B cell (primary cell): ENCODE results near the gene CCDC85A. TPM values are rescaled to one million over a fixed set of nuclear protein-coding genes. Genes with fewer than 3 reads are reported as not detected.

Source experiments
- ATAC-seq: fragments of 200-7000 bp; cut with Tn5 transposase; one replicate; pipeline ENCODE4 v1.10.0; 2021; ENCODE audit warnings: low read depth, mild to moderate bottlenecking, moderate number of reproducible peaks, moderate library complexity
- CTCF ChIA-PET: fragments of 350-600 bp; sonication (Branson Sonifier 250); formaldehyde crosslinking; loops from one replicate; lab custom pipeline; 2021; ENCODE audit warnings: antibody characterized with exemption, inconsistent platforms; lab: Charles Lee
- POLR2A ChIA-PET: fragments of 350-600 bp; sonication (Branson Sonifier 250); formaldehyde crosslinking; loops from one replicate; lab custom pipeline; 2021; ENCODE audit warnings: antibody characterized with exemption; lab: Charles Lee
- DNase-seq: peaks from one replicate; pipeline ENCODE4 v3.0.0; 2013
- H2AFZ ChIP-seq: 2 replicates; pipeline ENCODE4 v1.6.1; 2012; ENCODE audit warnings: mild to moderate bottlenecking, low read depth, low read length; ENCODE audit not compliant: insufficient read depth, poor library complexity, severe bottlenecking
- H3K27ac ChIP-seq, 2 donors: 1 replicate in 1 of 2; 2 replicates in 1 of 2; pipeline ENCODE4 v1.5.1; 2012 to 2013; ENCODE audit warnings: low read length in 2 of 2, mild to moderate bottlenecking in 2 of 2, moderate library complexity in 1 of 2
- H3K27me3 ChIP-seq, 4 experiments: fragments of 200-600 bp in 1 of 4; sonication (generic) in 1 of 4; replicated peaks in 1 of 4; 1 replicate in 2 of 4; 2 replicates in 2 of 4; pipeline versions ENCODE4 v1.6.1 to v1.7.0; 2013 to 2016; ENCODE audit warnings: low read length in 3 of 4, mild to moderate bottlenecking in 2 of 4, mixed read lengths in 1 of 4, moderate library complexity in 1 of 4; ENCODE audit not compliant: insufficient read depth in 4 of 4, control insufficient read depth in 3 of 4; ENCODE audit errors: control extremely low read depth in 1 of 4
- H3K36me3 ChIP-seq, 2 experiments: replicated peaks in 1 of 2; 1 replicate in 1 of 2; 2 replicates in 1 of 2; pipeline versions ENCODE4 v1.6.1 to v1.7.1; 2013; ENCODE audit warnings: low read length in 1 of 2; ENCODE audit not compliant: insufficient read depth in 2 of 2, control insufficient read depth in 1 of 2; ENCODE audit errors: control extremely low read depth in 1 of 2, extremely low read depth in 1 of 2
- H3K4me1 ChIP-seq, 2 donors: fragments of 200-600 bp in 1 of 2; sonication (generic) in 1 of 2; 1 replicate in 1 of 2; 2 replicates in 1 of 2; pipeline versions ENCODE4 v1.5.1 to v1.6.1; 2013 to 2017; ENCODE audit warnings: low read length in 2 of 2; ENCODE audit not compliant: control insufficient read depth in 2 of 2, insufficient read depth in 2 of 2
- H3K4me2 ChIP-seq: replicated peaks from 2 replicates; pipeline ENCODE3; 2012; ENCODE audit warnings: mild to moderate bottlenecking, low read depth, low read length; ENCODE audit not compliant: poor library complexity, severe bottlenecking
- H3K4me3 ChIP-seq, 5 experiments: fragments of 200-600 bp in 1 of 5; sonication (generic) in 1 of 5; 1 replicate in 3 of 5; 2 replicates in 2 of 5; pipeline versions ENCODE4 v1.5.1 to v1.7.0; 2011 to 2016; ENCODE audit warnings: low read length in 4 of 5, mild to moderate bottlenecking in 4 of 5, low read depth in 2 of 5, control low read depth in 1 of 5, moderate library complexity in 1 of 5; ENCODE audit not compliant: insufficient read depth in 1 of 5; ENCODE audit errors: control extremely low read depth in 1 of 5, extremely low read depth in 1 of 5
- H3K79me2 ChIP-seq: fragments of 200-600 bp; sonication (generic); one replicate; pipeline ENCODE4 v1.6.0; 2016; ENCODE audit warnings: low read length; ENCODE audit not compliant: control insufficient read depth, insufficient read depth
- H3K9ac ChIP-seq: fragments of 200-600 bp; sonication (generic); 2 replicates; pipeline ENCODE4 v1.6.1; 2017; ENCODE audit warnings: mild to moderate bottlenecking, low read length, moderate library complexity
- H3K9me3 ChIP-seq, 3 donors: one replicate each; pipeline versions ENCODE4 v1.6.1 to v1.7.1; 2013; ENCODE audit warnings: low read length in 2 of 3; ENCODE audit not compliant: control insufficient read depth in 2 of 3, insufficient read depth in 1 of 3; ENCODE audit errors: control extremely low read depth in 1 of 3
- H4K20me1 ChIP-seq: 2 replicates; pipeline ENCODE4 v1.6.0; 2012; ENCODE audit warnings: mild to moderate bottlenecking, low read length; ENCODE audit not compliant: insufficient read depth, control insufficient read depth, poor library complexity, severe bottlenecking
- H3K27ac Mint-ChIP-seq: one replicate; pipeline ENCODE4 v1.8.0; 2021; ENCODE audit warnings: mixed read lengths
- H3K27me3 Mint-ChIP-seq: one replicate; pipeline ENCODE4 v1.8.0; 2021; ENCODE audit warnings: mixed read lengths
- H3K4me1 Mint-ChIP-seq: one replicate; pipeline ENCODE4 v1.8.0; 2021; ENCODE audit warnings: mixed read lengths
- H3K4me3 Mint-ChIP-seq: one replicate; pipeline ENCODE4 v1.8.0; 2021; ENCODE audit warnings: mixed read lengths
- H3K9me3 Mint-ChIP-seq: one replicate; pipeline ENCODE4 v1.8.0; 2022; ENCODE audit warnings: mixed read lengths; ENCODE audit not compliant: insufficient read depth
- CTCF ChIP-seq: fragments of 200-600 bp; IDR thresholded peaks from one replicate; pipeline ENCODE4 v1.8.0; 2022; ENCODE audit warnings: antibody characterized with exemption, mild to moderate bottlenecking
- EZH2 ChIP-seq: IDR thresholded peaks from 2 replicates; pipeline ENCODE4 v1.6.1; 2012; ENCODE audit warnings: borderline replicate concordance, low read depth, mild to moderate bottlenecking, moderate library complexity, low read length; ENCODE audit not compliant: insufficient read depth, poor library complexity, severe bottlenecking
- WGBS: methylation state at CpG from one replicate; pipeline ENCODE4 v1.1.5; 2013; ENCODE audit warnings: missing lambda C conversion rate; ENCODE audit not compliant: insufficient coverage; 5-methylcytosine and 5-hydroxymethylcytosine counted together
- intact Hi-C: fragments of 100-400 bp; cut with micrococcal nuclease; formaldehyde crosslinking; loops from one replicate; pipeline ENCODE4 v1.10.0; 2022
- polyA plus RNA-seq: library from polyadenylated mRNA; depleted of rRNA; stranded (reverse); fragments of >200 nt; gene quantifications from 2 replicates; pipeline ENCODE4 v1.2.3, GENCODE V29; 2012
- total RNA-seq, 2 donors: library from RNA; stranded (reverse); fragments of 120-200 nt in 1 of 2; gene quantifications; 1 replicate in 1 of 2; 2 replicates in 1 of 2; pipeline versions ENCODE4 v1.2.3 to v1.2.4, GENCODE V29; 2013 to 2022

CCDC85A gene
- total and polyA plus RNA-seq, 2 donors (not counting 1 experiment from before 2014, with no cell fraction given), result 0.15 TPM; not detected in 1

GRCh38 chr2:56167616-56168562, 15.9 kb upstream of the CCDC85A start:
- no peak overlapping the region for H3K4me3 ChIP-seq
- DNase-seq (no peak), ATAC-seq (no peak)
- H3K27ac Mint-ChIP-seq, result no peak overlapping the region
- H3K36me3 ChIP-seq, result no peaks in the 10 kb centered on the region
- no peaks in the 10 kb centered on the region for H3K4me1 ChIP-seq
- peaks cover 13% of the 10 kb centered on the region for H3K27me3 Mint-ChIP-seq
- no peaks in the 10 kb centered on the region for H4K20me1 ChIP-seq
- ChIA-PET POLR2A (no interaction called here), CTCF (interaction anchor here (2.2 kb wide), 1 partner anchor 16 kb away, joined by 12 read pairs; the partner anchor contains the start of gene CCDC85A)
- no peak overlapping the region for H2AFZ ChIP-seq
- H3K4me2 ChIP-seq, result no peak overlapping the region
- H3K79me2 ChIP-seq, result no peaks in the 10 kb centered on the region
- H3K4me3 Mint-ChIP-seq, result no peak overlapping the region
- H3K27me3 ChIP-seq, result peaks cover 0 to 2% (median 0%) of the 10 kb centered on the region in 4 experiments
- H3K9me3 Mint-ChIP-seq, result peaks cover 3% of the 10 kb centered on the region
- no peaks in the 10 kb centered on the region for H3K9me3 ChIP-seq
- H3K27ac ChIP-seq, result no peak overlapping the region
- no peak overlapping the region for H3K9ac ChIP-seq
- TF ChIP-seq CTCF (no peak), EZH2 (no peak)
- H3K4me1 Mint-ChIP-seq, result no peaks in the 10 kb centered on the region
- 100% methylated on average over 2 of the region's 4 CpGs for WGBS
- intact Hi-C loops, result no loop called here

GRCh38 chr2:56169521-56169920, 14.3 kb upstream of the CCDC85A start:
- TF ChIP-seq CTCF (no peak), EZH2 (no peak)
- ChIA-PET POLR2A (no interaction called here), CTCF (no interaction called here)

More at GRCh38 chr2:56169521-56169920, 14.3 kb upstream of the CCDC85A start:
- DNase-seq (no peak), ATAC-seq (no peak)
- no peak overlapping the region for H3K4me2 ChIP-seq
- H3K9me3 ChIP-seq, result no peaks in the 10 kb centered on the region
- H3K36me3 ChIP-seq, result no peaks in the 10 kb centered on the region
- H4K20me1 ChIP-seq, result no peaks in the 10 kb centered on the region
- Mint-ChIP-seq H3K4me3 (no peak overlapping the region), H3K27me3 (peaks cover 13% of the 10 kb centered on the region), H3K27ac (no peak overlapping the region), H3K9me3 (peaks cover 3% of the 10 kb centered on the region), H3K4me1 (no peaks in the 10 kb centered on the region)
- peaks cover 0 to 2% (median 0%) of the 10 kb centered on the region in 4 experiments for H3K27me3 ChIP-seq
- H3K79me2 ChIP-seq, result no peaks in the 10 kb centered on the region
- H3K4me3 ChIP-seq, result no peak overlapping the region
- H3K9ac ChIP-seq, result no peak overlapping the region
- H2AFZ ChIP-seq, result no peak overlapping the region
- intact Hi-C loops, result no loop called here
- H3K4me1 ChIP-seq, result no peaks in the 10 kb centered on the region
- WGBS, result 88% methylated on average over 1 of the region's 3 CpGs
- H3K27ac ChIP-seq, result no peak overlapping the region
